Neural cell (in vitro differentiated cells): ENCODE data around the gene TGFBR2.

ENCODE experiments used
- CTCF ChIP-seq: fragments of 450-650 bp; IDR thresholded peaks from 2 replicates; pipeline ENCODE4 v1.5.1; 2014; ENCODE audit warnings: antibody characterized with exemption, mild to moderate bottlenecking, moderate library complexity; ENCODE audit not compliant: poor library complexity, severe bottlenecking
- EP300 ChIP-seq: fragments of 450-650 bp; conservative IDR thresholded peaks from 2 replicates; pipeline ENCODE4 v1.6.1; 2014; ENCODE audit warnings: antibody characterized with exemption, mild to moderate bottlenecking, moderate library complexity; ENCODE audit not compliant: poor library complexity, severe bottlenecking
- EZH2 ChIP-seq: fragments of 200-600, 300-800 bp; shearing (Covaris generic), sonication (generic); IDR thresholded peaks from 2 replicates; pipeline ENCODE4 v1.6.1; 2014; ENCODE audit warnings: antibody characterized with exemption, low read length, borderline replicate concordance, mild to moderate bottlenecking; ENCODE audit not compliant: insufficient read depth, poor library complexity, severe bottlenecking
- POLR2AphosphoS5 ChIP-seq: IDR thresholded peaks from 2 replicates; pipeline ENCODE4 v1.6.1; 2012
- RAD21 ChIP-seq: fragments of 450-650 bp; conservative IDR thresholded peaks from 2 replicates; pipeline ENCODE4 v1.6.1; 2014; ENCODE audit warnings: antibody characterized with exemption, mild to moderate bottlenecking, moderate library complexity

- no peak for TF ChIP-seq RAD21
- no peak for TF ChIP-seq CTCF
- no peak for TF ChIP-seq EP300
- no peak for TF ChIP-seq POLR2AphosphoS5
- no peak for TF ChIP-seq EZH2
Measured at GRCh38 chr3:30694668-30695067, 88.3 kb downstream of the TGFBR2 start.
